Measurements from ENCODE around the gene IDH3B. TPM values are rescaled to one million over a fixed set of nuclear protein-coding genes. Genes with fewer than 3 reads are reported as not detected.

The IDH3B gene
- total and polyA plus RNA-seq, 9 of the 15 experiments (the other 6 are each of a cell fraction or from before 2014, with no cell fraction given) = 91.7 to 224 (median 155) TPM

- no peak overlapping the region for H2AFZ ChIP-seq (ENCODE audit: low read depth, low read length)
- no peak for FAIRE-seq
- no peaks in the 10 kb centered on the region for H3K9me1 ChIP-seq (ENCODE audit: control insufficient read depth, insufficient read depth, low read length)
- H3K27me3 ChIP-seq (ENCODE audit: control insufficient read depth in 2 of 2, insufficient read depth in 2 of 2, low read length in 2 of 2) = peaks cover 8 to 55% of the 10 kb centered on the region in 2 experiments; a peak in 4 of 5 replicates
- H3K9me3 ChIP-seq (replicated peaks; ENCODE audit: control insufficient read depth, insufficient read depth, low read depth, low read length) = no peaks in the 10 kb centered on the region
- in situ Hi-C loops (cut with MboI) = no loop called here
- no peaks in the 10 kb centered on the region for H3K36me3 ChIP-seq (ENCODE audit: control insufficient read depth, insufficient read depth, low read length)
- intact Hi-C loops (cut with micrococcal nuclease) = no loop called here
- CTCF ChIA-PET (ENCODE audit: low intra/inter-chr PET ratio) = no interaction called here
- POLR2A ChIA-PET = no interaction called here
- no TSS peak for BruUV-seq (replicated peaks)
- no peak for ATAC-seq
- no peaks in the 10 kb centered on the region for H4K20me1 ChIP-seq (replicated peaks; ENCODE audit: control insufficient read depth, insufficient read depth, low read length)
- TF ChIP-seq ZNF165 (CRISPR knock-in tag; IDR thresholded peaks at IDR 0.05; ENCODE audit: borderline replicate concordance) (no peak), HNRNPUL1 (IDR thresholded peaks at IDR 0.05; ENCODE audit: low read length) (no peak), POLR2AphosphoS2 (IDR thresholded peaks at IDR 0.05; ENCODE audit: low read length) (no peak), BRD4 (IDR thresholded peaks at IDR 0.05) (no peak), ZNF347 (CRISPR knock-in tag; IDR thresholded peaks at IDR 0.05; ENCODE audit: low read depth) (no peak), STAG1 (CRISPR knock-in tag; IDR thresholded peaks at IDR 0.05; ENCODE audit: borderline replicate concordance) (no peak), THAP7 (CRISPR knock-in tag; IDR thresholded peaks at IDR 0.05) (no peak), GABPA (tag; conservative IDR thresholded peaks at IDR 0.05; ENCODE audit: low read depth) (no peak), TRIM25 (IDR thresholded peaks at IDR 0.05; ENCODE audit: borderline replicate concordance) (no peak), ELF4 (CRISPR knock-in tag; IDR thresholded peaks at IDR 0.05) (no peak), ZNF830 (CRISPR knock-in tag; IDR thresholded peaks at IDR 0.05) (no peak), ZNF76 (CRISPR knock-in tag; IDR thresholded peaks at IDR 0.05; ENCODE audit: borderline replicate concordance) (no peak), ZBTB9 (CRISPR knock-in tag; IDR thresholded peaks at IDR 0.05) (no peak), ZNF696 (CRISPR knock-in tag; conservative IDR thresholded peaks at IDR 0.05) (no peak), NR2C2 (CRISPR knock-in tag; IDR thresholded peaks at IDR 0.05) (no peak), NR2C2 (tag; IDR thresholded peaks at IDR 0.05) (no peak), GTF2F1 (IDR thresholded peaks at IDR 0.05; ENCODE audit: low read depth, low read length) (no peak), ZBTB12 (CRISPR knock-in tag; IDR thresholded peaks at IDR 0.05) (no peak), TGIF2 (CRISPR knock-in tag; IDR thresholded peaks at IDR 0.05) (no peak), ZC3H8 (IDR thresholded peaks at IDR 0.05) (no peak)
- DNase-seq (ENCODE audit: extremely low read depth in 1 of 4, low spot score in 3 of 4) = no peak
- 27% methylated on average over 8 of the region's 8 CpGs for WGBS (ENCODE audit: insufficient coverage, low coverage, missing lambda C conversion rate)
- peaks cover 0 to 19% of the 10 kb centered on the region in 2 experiments; a peak in 3 of 5 replicates for H3K4me1 ChIP-seq (replicated peaks in 1 of 2; ENCODE audit: control insufficient read depth in 2 of 2, insufficient read depth in 2 of 2, low read length in 2 of 2)
- H3K4me2 ChIP-seq (ENCODE audit: insufficient read depth, low read length) = no peak overlapping the region
- no peak overlapping the region for H3K4me3 ChIP-seq
- H3K9ac ChIP-seq (ENCODE audit: insufficient read depth in 1 of 2, low read depth in 2 of 2, low read length in 2 of 2) = no peak overlapping the region
- no peak overlapping the region for H3K27ac ChIP-seq (ENCODE audit: extremely low read depth, low read depth, low read length)
- no peaks in the 10 kb centered on the region for H3K79me2 ChIP-seq (ENCODE audit: control insufficient read depth, insufficient read depth, low read length)
Observed at GRCh38 chr20:2691127-2691526, 27.1 kb upstream of the IDH3B start.

All from K562 (cell line).